ENCODE data around the gene STRIP2.
"Not testable (repeated sequence)": the region's sequence is repeated elsewhere in the genome, so short reads cannot be mapped to it uniquely, and the experiment has no call there.

The STRIP2 gene

DNA sequence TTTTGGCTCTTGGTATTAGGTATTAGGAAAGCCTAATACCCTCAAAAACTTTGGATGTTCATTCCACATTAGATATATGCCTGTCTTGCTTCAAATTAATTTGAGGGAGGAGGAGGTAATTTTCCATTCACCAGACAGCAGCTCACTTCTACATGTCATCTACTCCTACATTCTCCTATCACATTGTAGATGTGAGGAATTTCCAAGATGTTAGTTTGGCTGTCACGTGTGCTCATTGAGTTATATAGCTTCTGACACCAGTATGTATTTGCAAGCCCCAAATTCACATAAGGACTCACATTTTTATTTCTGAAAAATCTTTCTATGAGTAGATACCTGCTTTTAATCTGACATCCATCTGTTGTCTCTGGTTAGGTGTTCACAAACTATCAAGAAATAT lies 45.6 kb downstream of the STRIP2 start:
- DNase-seq (ENCODE audit: low read depth), result no peak
- H3K4me3 ChIP-seq (ENCODE audit: control insufficient read depth, low read depth, low read length), result no peak overlapping the region
- TF ChIP-seq, protein P1, sequence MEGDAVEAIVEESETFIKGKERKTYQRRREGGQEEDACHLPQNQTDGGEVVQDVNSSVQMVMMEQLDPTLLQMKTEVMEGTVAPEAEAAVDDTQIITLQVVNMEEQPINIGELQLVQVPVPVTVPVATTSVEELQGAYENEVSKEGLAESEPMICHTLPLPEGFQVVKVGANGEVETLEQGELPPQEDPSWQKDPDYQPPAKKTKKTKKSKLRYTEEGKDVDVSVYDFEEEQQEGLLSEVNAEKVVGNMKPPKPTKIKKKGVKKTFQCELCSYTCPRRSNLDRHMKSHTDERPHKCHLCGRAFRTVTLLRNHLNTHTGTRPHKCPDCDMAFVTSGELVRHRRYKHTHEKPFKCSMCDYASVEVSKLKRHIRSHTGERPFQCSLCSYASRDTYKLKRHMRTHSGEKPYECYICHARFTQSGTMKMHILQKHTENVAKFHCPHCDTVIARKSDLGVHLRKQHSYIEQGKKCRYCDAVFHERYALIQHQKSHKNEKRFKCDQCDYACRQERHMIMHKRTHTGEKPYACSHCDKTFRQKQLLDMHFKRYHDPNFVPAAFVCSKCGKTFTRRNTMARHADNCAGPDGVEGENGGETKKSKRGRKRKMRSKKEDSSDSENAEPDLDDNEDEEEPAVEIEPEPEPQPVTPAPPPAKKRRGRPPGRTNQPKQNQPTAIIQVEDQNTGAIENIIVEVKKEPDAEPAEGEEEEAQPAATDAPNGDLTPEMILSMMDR (IDR thresholded peaks at IDR 0.05; ENCODE audit: control insufficient read depth, insufficient read depth, low read depth, low read length, missing control alignments), result no peak

DNA sequence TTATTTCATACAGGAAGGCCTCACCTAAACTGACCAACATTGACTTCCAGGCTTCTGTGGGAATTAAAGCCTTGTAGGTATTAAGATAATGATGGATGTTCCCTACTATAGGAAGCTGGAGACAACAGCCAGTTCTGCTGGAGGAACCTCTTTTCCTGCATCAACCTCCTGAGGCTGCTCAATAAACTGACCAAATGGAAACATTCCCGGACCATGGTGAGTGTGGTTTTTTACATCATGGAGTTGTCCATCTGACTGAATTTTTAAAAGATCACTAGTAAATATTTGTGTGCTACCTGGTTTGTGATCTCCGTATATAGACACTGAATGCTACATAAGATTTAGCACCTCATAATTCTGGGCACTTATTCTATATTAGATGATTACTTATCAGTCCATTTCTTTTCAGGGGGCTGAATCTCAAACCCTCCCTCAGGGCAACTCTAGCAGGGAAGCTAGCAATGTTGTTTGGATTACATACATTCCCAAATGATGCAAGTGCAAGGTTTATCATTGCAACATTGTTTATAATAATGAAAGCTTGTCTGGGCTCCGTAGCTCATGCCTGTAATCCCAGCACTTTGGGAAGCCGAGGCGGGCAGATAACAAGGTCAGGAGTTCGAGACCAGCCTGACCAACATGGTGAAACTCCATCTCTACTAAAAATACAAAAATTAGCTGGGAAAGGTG lies 46.6 kb downstream of the STRIP2 start:
- H3K4me3 ChIP-seq (ENCODE audit: control insufficient read depth, low read depth, low read length), result no peak overlapping the region
- no peak for DNase-seq (ENCODE audit: low read depth)
- TF ChIP-seq, protein P1 (IDR thresholded peaks at IDR 0.05; ENCODE audit: control insufficient read depth, insufficient read depth, low read depth, low read length, missing control alignments), result no peak

DNA sequence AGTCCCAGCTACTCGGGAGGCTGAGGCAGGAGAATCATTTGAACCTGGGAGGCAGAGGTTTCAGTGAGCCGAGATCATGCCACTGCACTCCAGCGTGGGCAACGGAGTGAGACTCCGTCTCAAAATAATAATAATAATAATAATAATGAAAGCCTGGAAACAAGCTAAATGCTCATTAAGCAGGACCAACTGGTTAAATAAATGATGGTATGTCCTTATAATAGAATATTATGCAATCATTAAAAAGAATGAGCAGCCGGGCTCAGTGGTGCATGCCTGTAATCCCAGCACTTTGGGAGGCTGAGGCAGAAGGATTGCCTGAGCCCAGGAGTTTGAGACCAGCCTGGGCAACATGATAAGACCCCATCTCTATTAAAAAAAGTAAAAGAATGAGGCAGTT lies 47.1 kb downstream of the STRIP2 start:
- not testable (repeated sequence) for H3K4me3 ChIP-seq (ENCODE audit: control insufficient read depth, low read depth, low read length)

DNA sequence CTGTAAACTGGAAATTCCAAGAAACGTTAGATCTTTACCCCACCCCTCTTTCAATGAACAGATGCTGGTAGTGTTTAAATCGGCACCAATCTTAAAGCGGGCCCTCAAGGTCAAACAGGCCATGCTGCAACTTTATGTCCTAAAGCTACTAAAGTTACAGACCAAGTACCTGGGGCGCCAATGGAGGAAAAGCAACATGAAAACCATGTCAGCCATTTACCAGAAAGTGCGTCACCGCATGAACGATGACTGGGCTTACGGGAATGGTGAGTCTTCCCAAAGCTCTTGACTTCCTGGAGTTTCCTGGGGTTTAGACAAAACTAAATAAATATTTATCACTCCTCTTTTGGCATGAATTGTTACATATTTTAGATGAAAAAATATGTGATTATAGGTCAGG lies 48.5 kb downstream of the STRIP2 start:
- TF ChIP-seq, protein P1 (IDR thresholded peaks at IDR 0.05; ENCODE audit: control insufficient read depth, insufficient read depth, low read depth, low read length, missing control alignments), result no peak
- DNase-seq (ENCODE audit: low read depth), result no peak
- no peak overlapping the region for H3K4me3 ChIP-seq (ENCODE audit: control insufficient read depth, low read depth, low read length)

More for the DNA sequence above, 47.1 kb downstream of the STRIP2 start:
- DNase-seq (ENCODE audit: low read depth), result not testable (repeated sequence)

DNA sequence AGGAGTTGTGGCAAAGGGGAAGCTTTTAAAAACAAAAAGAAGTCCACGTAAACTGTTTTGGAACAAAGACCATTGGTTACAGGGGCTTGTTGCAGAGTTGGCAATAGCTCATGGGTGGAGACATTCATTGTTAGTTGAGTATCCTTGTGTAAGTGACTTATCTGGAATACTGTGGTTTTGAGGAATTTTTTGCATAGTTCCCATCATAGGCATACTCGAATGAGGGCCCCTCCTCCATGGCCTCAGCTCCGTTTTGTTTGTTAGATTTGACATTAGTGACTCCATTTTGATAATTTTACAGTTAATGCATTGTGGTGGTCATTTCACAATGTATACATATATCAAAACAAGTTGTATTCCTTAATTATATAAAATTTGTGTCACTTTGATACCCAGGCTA lies 55.3 kb downstream of the STRIP2 start:
- peak; percentile 84 for DNase-seq (ENCODE audit: low read depth)
- H3K4me3 ChIP-seq (ENCODE audit: control insufficient read depth, low read depth, low read length), result no peak overlapping the region
- TF ChIP-seq, protein P1 (IDR thresholded peaks at IDR 0.05; ENCODE audit: control insufficient read depth, insufficient read depth, low read depth, low read length, missing control alignments), result no peak

DNA sequence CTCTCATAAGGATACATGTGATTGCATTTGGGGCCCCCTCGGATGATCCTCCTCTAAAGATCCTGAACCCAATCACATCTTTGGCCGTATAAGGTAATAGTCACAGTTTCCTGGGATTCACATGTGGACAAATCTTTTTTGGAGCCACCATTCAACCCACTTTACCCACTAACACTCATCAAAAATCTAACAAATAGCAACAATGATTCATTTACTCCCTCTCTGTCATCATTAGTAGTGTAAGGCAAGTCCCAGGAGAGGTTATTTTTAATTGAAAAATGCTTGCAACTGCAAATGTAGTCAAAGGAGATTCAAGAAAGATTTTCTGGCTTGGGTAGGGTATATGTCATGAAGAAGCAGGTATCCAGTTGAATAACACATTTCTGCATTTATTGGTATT lies 58.2 kb downstream of the STRIP2 start:
- TF ChIP-seq, protein P1 (IDR thresholded peaks at IDR 0.05; ENCODE audit: control insufficient read depth, insufficient read depth, low read depth, low read length, missing control alignments), result no peak
- no peak for DNase-seq (ENCODE audit: low read depth)
- H3K4me3 ChIP-seq (ENCODE audit: control insufficient read depth, low read depth, low read length), result no peak overlapping the region

DNA sequence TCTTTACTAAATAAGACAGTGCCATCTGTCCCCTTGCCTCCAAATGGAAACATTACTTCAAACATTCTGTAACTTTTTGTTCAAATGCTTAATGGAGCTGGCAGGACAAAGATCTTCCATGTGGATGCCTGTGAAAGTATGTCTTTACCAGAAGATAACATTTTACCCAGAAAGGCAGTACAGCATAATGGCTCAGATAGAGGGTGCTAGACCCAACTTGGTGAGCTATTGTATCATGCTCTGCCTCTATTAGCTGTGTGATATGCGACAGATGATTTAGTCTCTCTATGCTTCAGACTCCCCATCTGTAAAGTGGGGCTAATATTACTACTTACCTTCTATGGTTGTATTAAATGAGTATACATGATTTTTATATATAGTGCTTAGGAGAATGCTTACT lies 59.3 kb downstream of the STRIP2 start:
- no peak overlapping the region for H3K4me3 ChIP-seq (ENCODE audit: control insufficient read depth, low read depth, low read length)
- TF ChIP-seq, protein P1 (IDR thresholded peaks at IDR 0.05; ENCODE audit: control insufficient read depth, insufficient read depth, low read depth, low read length, missing control alignments), result peak; percentile 38
- DNase-seq (ENCODE audit: low read depth), result no peak

Data from AG09309 (cell line).